Measurements from ENCODE around the gene MACROD1. TPM values are rescaled to one million over a fixed set of nuclear protein-coding genes. Genes with fewer than 3 reads are reported as not detected.

Gene MACROD1
- total RNA-seq, 1 donor from 2014 or later, result 3.4 TPM

GRCh38 chr11:64100360-64100759, 65.6 kb downstream of the MACROD1 start:
- peaks cover 73% of the 10 kb centered on the region for H3K27me3 Mint-ChIP-seq (ENCODE audit: low read depth, unreplicated experiment)
- no peaks in the 10 kb centered on the region for H3K9me3 ChIP-seq (ENCODE audit: insufficient read depth, low read depth, low read length)
- TF ChIP-seq EZH2 (IDR thresholded peaks at IDR 0.05; ENCODE audit: insufficient read depth, low read length), result no peak
- TF ChIP-seq, protein P1, sequence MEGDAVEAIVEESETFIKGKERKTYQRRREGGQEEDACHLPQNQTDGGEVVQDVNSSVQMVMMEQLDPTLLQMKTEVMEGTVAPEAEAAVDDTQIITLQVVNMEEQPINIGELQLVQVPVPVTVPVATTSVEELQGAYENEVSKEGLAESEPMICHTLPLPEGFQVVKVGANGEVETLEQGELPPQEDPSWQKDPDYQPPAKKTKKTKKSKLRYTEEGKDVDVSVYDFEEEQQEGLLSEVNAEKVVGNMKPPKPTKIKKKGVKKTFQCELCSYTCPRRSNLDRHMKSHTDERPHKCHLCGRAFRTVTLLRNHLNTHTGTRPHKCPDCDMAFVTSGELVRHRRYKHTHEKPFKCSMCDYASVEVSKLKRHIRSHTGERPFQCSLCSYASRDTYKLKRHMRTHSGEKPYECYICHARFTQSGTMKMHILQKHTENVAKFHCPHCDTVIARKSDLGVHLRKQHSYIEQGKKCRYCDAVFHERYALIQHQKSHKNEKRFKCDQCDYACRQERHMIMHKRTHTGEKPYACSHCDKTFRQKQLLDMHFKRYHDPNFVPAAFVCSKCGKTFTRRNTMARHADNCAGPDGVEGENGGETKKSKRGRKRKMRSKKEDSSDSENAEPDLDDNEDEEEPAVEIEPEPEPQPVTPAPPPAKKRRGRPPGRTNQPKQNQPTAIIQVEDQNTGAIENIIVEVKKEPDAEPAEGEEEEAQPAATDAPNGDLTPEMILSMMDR (IDR thresholded peaks at IDR 0.05; ENCODE audit: insufficient read depth, low read depth, low read length), result peak; percentile 8
- H3K9me3 Mint-ChIP-seq (ENCODE audit: unreplicated experiment), result peaks cover 5% of the 10 kb centered on the region
- no peak for FAIRE-seq
- peaks cover 67% of the 10 kb centered on the region for H4K20me1 ChIP-seq (ENCODE audit: insufficient read depth, low read length)
- no peaks in the 10 kb centered on the region for H3K36me3 ChIP-seq (ENCODE audit: insufficient read depth, low read length)
- H3K9ac ChIP-seq (ENCODE audit: low read length), result no peak overlapping the region
- no peak overlapping the region for H2AFZ ChIP-seq (ENCODE audit: low read depth, low read length)
- peaks cover 7% of the 10 kb centered on the region for H3K4me1 Mint-ChIP-seq (ENCODE audit: low read depth, unreplicated experiment)
- H3K36me3 Mint-ChIP-seq (ENCODE audit: low read depth, unreplicated experiment), result peaks cover 1% of the 10 kb centered on the region
- no peak overlapping the region for H3K4me2 ChIP-seq (ENCODE audit: low read length)
- peaks cover under 1% of the 10 kb centered on the region for H3K4me1 ChIP-seq (ENCODE audit: insufficient read depth, low read length)
- DNase-seq (ENCODE audit: low read depth), result no peak
- H3K4me3 ChIP-seq (ENCODE audit: insufficient read depth, low read depth, low read length), result no peak overlapping the region
- H3K4me3 Mint-ChIP-seq (ENCODE audit: unreplicated experiment), result no peak overlapping the region
- peaks cover 68% of the 10 kb centered on the region for H3K27me3 ChIP-seq (ENCODE audit: insufficient read depth, low read length)
- H3K27ac Mint-ChIP-seq (ENCODE audit: unreplicated experiment), result no peak overlapping the region
- H3K27ac ChIP-seq (ENCODE audit: low read depth, low read length), result no peak overlapping the region
- H3K79me2 ChIP-seq (ENCODE audit: insufficient read depth, low read length), result no peaks in the 10 kb centered on the region

DNA sequence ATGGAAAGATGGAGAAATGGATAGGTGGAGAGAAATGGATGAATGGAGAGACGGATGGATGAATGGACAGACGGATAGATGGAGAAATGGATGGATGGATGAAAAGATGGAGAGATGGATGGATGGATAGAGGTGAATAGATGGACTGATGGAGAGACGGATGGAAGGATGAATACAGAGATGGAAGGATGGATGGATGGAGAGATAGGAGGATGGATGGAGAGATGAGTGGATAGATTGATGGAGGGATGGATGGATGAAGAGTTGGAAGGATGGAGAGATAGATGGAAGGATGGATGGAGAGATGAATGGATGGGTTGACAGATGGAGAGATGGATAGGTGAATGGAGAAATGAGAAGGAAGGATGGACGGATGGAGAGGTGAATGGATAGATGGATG, 66.5 kb downstream of the MACROD1 start:
- Histone ChIP-seq H3K79me2 (ENCODE audit: insufficient read depth, low read length) (no peaks in the 10 kb centered on the region), H3K9me3 (ENCODE audit: insufficient read depth, low read depth, low read length) (no peaks in the 10 kb centered on the region), H3K27me3 (ENCODE audit: insufficient read depth, low read length) (peaks cover 69% of the 10 kb centered on the region), H3K9ac (ENCODE audit: low read length) (no peak overlapping the region), H3K4me2 (ENCODE audit: low read length) (no peak overlapping the region), H2AFZ (ENCODE audit: low read depth, low read length) (no peak overlapping the region), H3K4me3 (ENCODE audit: insufficient read depth, low read depth, low read length) (no peak overlapping the region), H3K36me3 (ENCODE audit: insufficient read depth, low read length) (no peaks in the 10 kb centered on the region), H3K4me1 (ENCODE audit: insufficient read depth, low read length) (peaks cover 9% of the 10 kb centered on the region), H4K20me1 (ENCODE audit: insufficient read depth, low read length) (peaks cover 76% of the 10 kb centered on the region), H3K27ac (ENCODE audit: low read depth, low read length) (no peak overlapping the region)
- no peak for DNase-seq (ENCODE audit: low read depth)
- TF ChIP-seq, protein P1 (IDR thresholded peaks at IDR 0.05; ENCODE audit: insufficient read depth, low read depth, low read length), result no peak
- TF ChIP-seq EZH2 (IDR thresholded peaks at IDR 0.05; ENCODE audit: insufficient read depth, low read length), result peak; percentile 37
- peaks cover 1% of the 10 kb centered on the region for H3K36me3 Mint-ChIP-seq (ENCODE audit: low read depth, unreplicated experiment)
- peaks cover 15% of the 10 kb centered on the region for H3K4me1 Mint-ChIP-seq (ENCODE audit: low read depth, unreplicated experiment)
- H3K27ac Mint-ChIP-seq (ENCODE audit: unreplicated experiment), result no peak overlapping the region
- H3K4me3 Mint-ChIP-seq (ENCODE audit: unreplicated experiment), result no peak overlapping the region
- H3K27me3 Mint-ChIP-seq (ENCODE audit: low read depth, unreplicated experiment), result peaks cover 74% of the 10 kb centered on the region
- H3K9me3 Mint-ChIP-seq (ENCODE audit: unreplicated experiment), result peaks cover 5% of the 10 kb centered on the region
- FAIRE-seq, result no peak

DNA sequence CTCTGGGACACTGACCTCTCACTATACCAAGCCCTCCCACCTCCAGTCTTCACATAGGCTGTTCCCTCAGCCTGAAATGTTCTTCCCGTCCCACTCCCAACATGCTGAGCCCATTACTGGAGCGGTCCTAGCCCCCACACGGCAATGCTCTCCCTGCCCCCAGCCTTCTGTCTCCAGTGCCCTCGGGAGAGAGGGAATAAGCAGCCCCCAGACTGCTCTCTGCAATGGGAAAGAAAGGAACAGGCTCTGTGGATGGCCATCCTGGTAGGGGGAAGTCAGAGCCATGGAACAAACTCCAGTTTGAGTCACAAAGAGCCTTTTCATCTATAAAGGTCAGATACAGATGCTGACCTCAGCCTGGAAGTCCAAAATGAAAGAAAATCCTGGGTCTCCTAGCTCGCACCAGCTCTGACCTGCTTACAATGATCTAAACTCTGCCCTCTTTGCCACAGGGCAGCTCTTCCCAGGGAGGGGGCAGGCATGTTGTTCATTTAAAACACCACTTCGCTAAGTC, 67.5 kb downstream of the MACROD1 start:
- Mint-ChIP-seq H3K27me3 (ENCODE audit: low read depth, unreplicated experiment) (peaks cover 74% of the 10 kb centered on the region), H3K36me3 (ENCODE audit: low read depth, unreplicated experiment) (peaks cover 1% of the 10 kb centered on the region), H3K27ac (ENCODE audit: unreplicated experiment) (no peak overlapping the region), H3K4me3 (ENCODE audit: unreplicated experiment) (no peak overlapping the region), H3K4me1 (ENCODE audit: low read depth, unreplicated experiment) (peaks cover 18% of the 10 kb centered on the region), H3K9me3 (ENCODE audit: unreplicated experiment) (peaks cover 5% of the 10 kb centered on the region)
- Histone ChIP-seq H3K4me2 (ENCODE audit: low read length) (no peak overlapping the region), H3K9me3 (ENCODE audit: insufficient read depth, low read depth, low read length) (no peaks in the 10 kb centered on the region), H2AFZ (ENCODE audit: low read depth, low read length) (no peak overlapping the region), H3K27me3 (ENCODE audit: insufficient read depth, low read length) (peaks cover 65% of the 10 kb centered on the region), H3K79me2 (ENCODE audit: insufficient read depth, low read length) (no peaks in the 10 kb centered on the region), H3K9ac (ENCODE audit: low read length) (no peak overlapping the region), H3K4me3 (ENCODE audit: insufficient read depth, low read depth, low read length) (no peak overlapping the region), H3K36me3 (ENCODE audit: insufficient read depth, low read length) (no peaks in the 10 kb centered on the region), H4K20me1 (ENCODE audit: insufficient read depth, low read length) (peaks cover 86% of the 10 kb centered on the region), H3K4me1 (ENCODE audit: insufficient read depth, low read length) (peaks cover 20% of the 10 kb centered on the region), H3K27ac (ENCODE audit: low read depth, low read length) (no peak overlapping the region)
- DNase-seq (ENCODE audit: low read depth), result no peak
- no peak for FAIRE-seq
- TF ChIP-seq, protein P1 (IDR thresholded peaks at IDR 0.05; ENCODE audit: insufficient read depth, low read depth, low read length), result no peak
- no peak for TF ChIP-seq EZH2 (IDR thresholded peaks at IDR 0.05; ENCODE audit: insufficient read depth, low read length)

Measured in astrocyte (in vitro differentiated cells and primary cell).